Ovary (tissue), 9 donors: Measurements from ENCODE around the gene CRY2. TPM values are rescaled to one million over a fixed set of nuclear protein-coding genes. Genes with fewer than 3 reads are reported as not detected.

Experiments used
- DNase-seq, 5 donors: peaks; one replicate each; pipeline ENCODE4 v3.0.0-alpha.2; 2019 to 2020
- H3K27ac ChIP-seq, 2 donors: fragments of 200-600 bp; one replicate each; pipeline versions ENCODE4 v1.5.1 to v1.8.0; 2019 to 2022
- H3K27me3 ChIP-seq: fragments of 200-600 bp; one replicate; pipeline ENCODE4 v1.8.0; 2022
- H3K36me3 ChIP-seq: fragments of 200-600 bp; sonication (generic); one replicate; pipeline ENCODE4 v1.5.1; 2019
- H3K4me1 ChIP-seq: one replicate; pipeline ENCODE4 v1.8.1; 2013; ENCODE audit warnings: mild to moderate bottlenecking, moderate library complexity; ENCODE audit not compliant: insufficient read depth
- H3K4me3 ChIP-seq: fragments of 200-600 bp; sonication (generic); one replicate; pipeline ENCODE4 v1.5.1; 2017
- H3K9me3 ChIP-seq, 2 donors: fragments of 200-600 bp in 1 of 2; sonication (generic) in 1 of 2; one replicate each; pipeline versions ENCODE4 v1.5.1 to v1.8.1; 2013 to 2019; ENCODE audit warnings: mild to moderate bottlenecking in 1 of 2, moderate library complexity in 1 of 2
- EP300 ChIP-seq: sonication (generic); formaldehyde crosslinking; IDR thresholded peaks from one replicate; pipeline ENCODE4 v1.6.1; 2017; ENCODE audit warnings: antibody characterized with exemption
- WGBS, 3 donors: extraction: QIAGEN DNeasy Blood & Tissue Kit in 1 of 3; methylation state at CpG; one replicate each; pipeline versions ENCODE4 v1.1.5 to v1.1.7; 2013 to 2017; 5-methylcytosine and 5-hydroxymethylcytosine counted together
- intact Hi-C, 4 donors: fragments of 100-400 bp; cut with DNase I; formaldehyde crosslinking; loops; one replicate each; pipeline versions ENCODE4 v1.11.0 to v1.15.1; 2022 to 2023
- polyA plus RNA-seq, 2 donors: library from polyadenylated mRNA; stranded (reverse); fragments of 200-250 nt in 1 of 2; fragments of 350-450 nt in 1 of 2; fragmentation: Illumina TruSeq in 1 of 2; extraction: RNeasy Lipid Tissue Mini Kit (QIAGEN cat#74804) in 1 of 2; gene quantifications; one replicate each; pipeline ENCODE4 v1.2.3, GENCODE V29; 2013 to 2014
- total RNA-seq, 7 donors: library from RNA; depleted of rRNA in 2 of 7; stranded (reverse); fragments of >200 nt in 2 of 7; fragmentation: NEBNext Ultra II Directional in 3 of 7; extraction: Animal tissue kit (Norgen Biotek cat#: 25700) in 3 of 7; gene quantifications; one replicate each; pipeline versions ENCODE4 v1.1.0 to v1.2.4, GENCODE V29; 2016 to 2023
- TF ChIP-seq, protein P1 (sequence below), 3 donors: fragments of 450-650 bp in 2 of 3; fragments of 200-600 bp in 1 of 3; IDR thresholded peaks; one replicate each; pipeline versions ENCODE4 v1.5.1 to v1.8.0; 2016 to 2022; ENCODE audit warnings: antibody characterized with exemption in 3 of 3, mild to moderate bottlenecking in 1 of 3
- donor health status: DM: no; HTN: no; CAD: no; lungs with moderate emphysema.
- donor health status: DM: no; HTN: no; CAD: no.
- donor health status: Bipolar disorder and iron deficiency.
- donor health status: DM: yes; HTN: yes; CAD: no.
- donor health status: DM: no; HTN: no; CAD: no.
- donor health status: DM: yes; HTN: yes; CAD: no.

Gene CRY2
- total and polyA plus RNA-seq, 9 donors, result 37.2 to 94.2 (median 51.9) TPM

DNA sequence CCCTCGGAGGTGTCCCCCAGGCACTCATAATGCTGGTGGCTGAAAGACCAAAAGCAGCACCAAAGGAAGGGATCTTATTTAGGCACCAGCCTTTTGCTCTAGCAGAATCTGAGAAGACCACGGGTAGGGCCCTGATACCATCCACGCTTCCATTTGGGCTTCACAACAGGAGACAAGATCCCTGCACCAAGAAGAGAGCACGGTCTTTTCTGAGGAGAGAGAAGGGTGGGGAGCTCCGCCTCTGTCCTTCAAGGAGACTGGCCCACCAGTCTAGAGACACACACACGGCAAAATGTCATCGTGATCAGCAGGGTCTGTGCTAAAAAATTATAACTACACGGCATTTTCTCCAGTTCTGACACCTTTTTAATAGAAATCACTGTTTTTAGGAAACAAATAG lies 84.9 kb downstream of the CRY2 start:
- H3K27me3 ChIP-seq, result no peaks in the 10 kb centered on the region
- TF ChIP-seq, protein P1, sequence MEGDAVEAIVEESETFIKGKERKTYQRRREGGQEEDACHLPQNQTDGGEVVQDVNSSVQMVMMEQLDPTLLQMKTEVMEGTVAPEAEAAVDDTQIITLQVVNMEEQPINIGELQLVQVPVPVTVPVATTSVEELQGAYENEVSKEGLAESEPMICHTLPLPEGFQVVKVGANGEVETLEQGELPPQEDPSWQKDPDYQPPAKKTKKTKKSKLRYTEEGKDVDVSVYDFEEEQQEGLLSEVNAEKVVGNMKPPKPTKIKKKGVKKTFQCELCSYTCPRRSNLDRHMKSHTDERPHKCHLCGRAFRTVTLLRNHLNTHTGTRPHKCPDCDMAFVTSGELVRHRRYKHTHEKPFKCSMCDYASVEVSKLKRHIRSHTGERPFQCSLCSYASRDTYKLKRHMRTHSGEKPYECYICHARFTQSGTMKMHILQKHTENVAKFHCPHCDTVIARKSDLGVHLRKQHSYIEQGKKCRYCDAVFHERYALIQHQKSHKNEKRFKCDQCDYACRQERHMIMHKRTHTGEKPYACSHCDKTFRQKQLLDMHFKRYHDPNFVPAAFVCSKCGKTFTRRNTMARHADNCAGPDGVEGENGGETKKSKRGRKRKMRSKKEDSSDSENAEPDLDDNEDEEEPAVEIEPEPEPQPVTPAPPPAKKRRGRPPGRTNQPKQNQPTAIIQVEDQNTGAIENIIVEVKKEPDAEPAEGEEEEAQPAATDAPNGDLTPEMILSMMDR (IDR thresholded peaks at IDR 0.05), result no peak
- no peak for TF ChIP-seq EP300
- no peak for DNase-seq
- H3K4me3 ChIP-seq, result no peak overlapping the region
- H3K27ac ChIP-seq, result no peak overlapping the region
- WGBS, 3 donors, result 78 to 85% (median 82%) methylated on average over 8 of the region's 8 CpGs
- intact Hi-C loops, result no loop called here
- H3K9me3 ChIP-seq, result no peaks in the 10 kb centered on the region
- H3K36me3 ChIP-seq, result no peaks in the 10 kb centered on the region
- H3K4me1 ChIP-seq, result peaks cover 2% of the 10 kb centered on the region

Other genes with a start within 250 kb of the CRY2 start
- gene CHST1, start 181.9 kb upstream of the CRY2 start, total RNA-seq, result 10 to 100 TPM in 2 of 7 donors, 1 to 10 TPM in 5; 3.8 to 12.9 (median 8.2) TPM
- 1 to 10 TPM; 3.4 to 7.6 TPM for gene CHST1, start 181.9 kb upstream of the CRY2 start, polyA plus RNA-seq
- 10 to 100 TPM in 4 of 7 donors, 1 to 10 TPM in 3; 6.1 to 13.8 (median 10.7) TPM for gene SLC35C1, start 42.3 kb upstream of the CRY2 start, total RNA-seq
- 1 to 10 TPM; 5.9 to 8.4 TPM for gene SLC35C1, start 42.3 kb upstream of the CRY2 start, polyA plus RNA-seq
- gene MAPK8IP1, start 38.2 kb downstream of the CRY2 start, total RNA-seq, result 10 to 100 TPM in 6 of 7 donors, 1 to 10 TPM in 1; 9.9 to 24.1 (median 15.2) TPM
- 1 to 10 TPM; 3.7 to 8.0 TPM for gene MAPK8IP1, start 38.2 kb downstream of the CRY2 start, polyA plus RNA-seq
- gene FREY1, start 59.8 kb downstream of the CRY2 start, total RNA-seq, result 1 to 10 TPM in 1 of 7 donors, under 1 TPM in 5, not detected in 1; 0.48 to 1.6 (median 0.67) TPM
- under 1 TPM in 1 of 2 donors, not detected in 1; 0.23 TPM for gene FREY1, start 59.8 kb downstream of the CRY2 start, polyA plus RNA-seq
- 10 to 100 TPM; 18.7 to 31.7 (median 26.5) TPM for gene PEX16, start 70.4 kb downstream of the CRY2 start, total RNA-seq
- gene PEX16, start 70.4 kb downstream of the CRY2 start, polyA plus RNA-seq, result 10 to 100 TPM in 1 of 2 donors, 1 to 10 TPM in 1; 2.9 to 30.0 TPM
- 1 to 10 TPM; 1.4 to 8.0 (median 5.2) TPM for gene LARGE2, start 75.2 kb downstream of the CRY2 start, total RNA-seq
- 1 to 10 TPM in 1 of 2 donors, under 1 TPM in 1; 0.42 to 2.5 TPM for gene LARGE2, start 75.2 kb downstream of the CRY2 start, polyA plus RNA-seq